Measurements from ENCODE around the gene FASN.

FASN gene

DNA sequence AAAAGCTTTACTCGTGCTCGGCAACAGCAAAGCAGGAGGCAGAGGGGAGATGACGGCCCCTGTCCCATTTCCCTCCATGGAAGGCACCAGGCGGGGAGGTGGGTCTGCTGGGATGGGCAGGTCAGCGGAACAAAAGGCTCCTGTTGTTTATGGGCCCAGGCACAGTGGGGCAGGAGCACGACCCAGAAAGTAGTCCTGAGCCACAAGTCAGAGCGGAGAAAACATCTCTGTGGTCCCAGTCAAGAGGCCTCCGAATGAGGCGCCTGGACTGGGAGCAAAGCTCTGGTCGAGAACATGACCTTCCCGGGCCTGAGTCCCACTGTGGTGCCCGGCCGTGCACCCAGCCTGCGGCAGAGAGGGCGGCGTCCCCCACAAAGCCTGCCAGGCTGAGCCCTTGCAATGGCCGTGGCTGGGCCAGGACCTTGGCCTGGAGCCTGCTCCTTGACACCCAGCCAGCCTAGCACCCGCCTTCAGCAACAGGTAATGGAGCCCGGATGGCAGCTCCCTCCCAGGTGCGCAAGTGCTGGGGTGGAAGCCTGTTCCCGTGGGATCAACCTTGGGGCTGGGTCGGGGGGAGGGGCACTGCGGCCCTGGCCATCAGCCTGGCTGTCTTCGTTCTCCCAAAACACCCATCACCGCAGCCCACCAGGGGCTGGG is 50.0 kb downstream of the FASN start:
- TF ChIP-seq, protein P1, sequence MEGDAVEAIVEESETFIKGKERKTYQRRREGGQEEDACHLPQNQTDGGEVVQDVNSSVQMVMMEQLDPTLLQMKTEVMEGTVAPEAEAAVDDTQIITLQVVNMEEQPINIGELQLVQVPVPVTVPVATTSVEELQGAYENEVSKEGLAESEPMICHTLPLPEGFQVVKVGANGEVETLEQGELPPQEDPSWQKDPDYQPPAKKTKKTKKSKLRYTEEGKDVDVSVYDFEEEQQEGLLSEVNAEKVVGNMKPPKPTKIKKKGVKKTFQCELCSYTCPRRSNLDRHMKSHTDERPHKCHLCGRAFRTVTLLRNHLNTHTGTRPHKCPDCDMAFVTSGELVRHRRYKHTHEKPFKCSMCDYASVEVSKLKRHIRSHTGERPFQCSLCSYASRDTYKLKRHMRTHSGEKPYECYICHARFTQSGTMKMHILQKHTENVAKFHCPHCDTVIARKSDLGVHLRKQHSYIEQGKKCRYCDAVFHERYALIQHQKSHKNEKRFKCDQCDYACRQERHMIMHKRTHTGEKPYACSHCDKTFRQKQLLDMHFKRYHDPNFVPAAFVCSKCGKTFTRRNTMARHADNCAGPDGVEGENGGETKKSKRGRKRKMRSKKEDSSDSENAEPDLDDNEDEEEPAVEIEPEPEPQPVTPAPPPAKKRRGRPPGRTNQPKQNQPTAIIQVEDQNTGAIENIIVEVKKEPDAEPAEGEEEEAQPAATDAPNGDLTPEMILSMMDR (IDR thresholded peaks at IDR 0.05): no peak
- TF ChIP-seq ZFX (IDR thresholded peaks at IDR 0.05; ENCODE audit: borderline replicate concordance): no peak
- H3K27ac ChIP-seq: no peak overlapping the region

DNA sequence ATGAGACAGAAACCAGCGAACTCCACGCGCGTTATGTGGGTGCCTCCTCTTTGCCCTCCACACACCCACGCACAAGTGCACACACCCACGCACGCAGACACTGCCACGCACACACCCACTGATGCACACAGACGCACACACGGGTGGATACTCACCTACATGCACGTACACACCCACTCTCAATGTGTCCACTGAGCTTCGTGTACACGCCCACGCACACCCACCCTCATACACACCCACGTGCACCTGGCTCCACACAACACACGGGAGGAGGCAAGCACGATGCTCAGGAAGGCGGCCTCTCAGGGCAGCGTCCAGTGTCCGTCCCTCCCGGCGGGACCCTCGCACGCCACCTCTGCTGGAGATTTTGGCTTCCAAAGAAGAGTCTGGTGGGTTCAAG is 50.7 kb downstream of the FASN start:
- no peak overlapping the region for H3K27ac ChIP-seq
- TF ChIP-seq, protein P1 (IDR thresholded peaks at IDR 0.05): no peak
- TF ChIP-seq ZFX (IDR thresholded peaks at IDR 0.05; ENCODE audit: borderline replicate concordance): no peak

DNA sequence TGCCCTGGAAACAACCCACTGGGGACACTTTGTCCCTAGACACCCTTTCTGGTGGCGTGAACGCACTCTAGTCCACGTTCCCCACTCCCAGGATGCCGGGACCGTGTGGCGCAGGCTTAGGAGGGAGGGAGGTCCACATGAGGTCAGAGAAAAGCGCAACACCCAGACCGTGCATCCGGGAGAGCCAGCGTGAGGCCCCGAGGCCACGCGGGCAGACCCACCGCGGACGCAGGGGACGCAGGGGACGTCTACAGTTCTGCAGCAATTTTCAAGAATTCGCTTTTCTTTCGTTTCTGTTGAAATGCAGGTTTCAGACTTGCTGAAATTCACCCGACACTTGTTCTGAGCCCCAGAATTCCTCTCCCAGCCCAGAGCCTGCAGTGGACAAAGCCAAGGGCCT is 51.1 kb downstream of the FASN start:
- H3K27ac ChIP-seq: no peak overlapping the region
- TF ChIP-seq, protein P1 (IDR thresholded peaks at IDR 0.05): no peak
- TF ChIP-seq ZFX (IDR thresholded peaks at IDR 0.05; ENCODE audit: borderline replicate concordance): no peak

DNA sequence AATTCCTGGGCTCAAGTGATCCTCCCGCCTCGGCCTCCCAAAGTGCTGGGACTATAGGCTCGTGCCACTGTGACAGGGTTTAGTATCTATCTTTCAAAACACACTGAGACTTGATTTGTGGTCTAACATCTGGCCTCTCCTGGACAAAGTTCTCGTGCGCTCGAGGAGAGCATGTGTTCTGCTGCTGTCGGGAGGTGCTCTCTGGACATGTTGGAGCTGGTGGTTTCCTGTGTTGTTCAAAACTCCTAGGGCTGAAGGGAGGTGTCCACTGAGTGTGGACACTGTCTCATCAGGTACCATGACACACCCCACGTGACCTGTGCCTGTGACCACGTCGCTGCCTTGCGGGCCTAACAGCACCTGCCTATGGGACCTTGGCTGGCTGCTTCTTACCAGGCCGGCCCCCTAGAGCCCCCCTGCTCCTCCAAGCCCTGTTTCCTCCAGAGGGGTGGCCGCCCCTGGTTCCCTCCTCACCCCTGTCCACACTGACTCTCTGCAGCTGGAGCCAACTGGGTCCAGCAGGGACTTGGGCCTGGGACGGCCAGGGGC is 52.0 kb downstream of the FASN start:
- H3K27ac ChIP-seq: no peak overlapping the region
- TF ChIP-seq, protein P1 (IDR thresholded peaks at IDR 0.05): no peak
- TF ChIP-seq ZFX (IDR thresholded peaks at IDR 0.05; ENCODE audit: borderline replicate concordance): no peak

DNA sequence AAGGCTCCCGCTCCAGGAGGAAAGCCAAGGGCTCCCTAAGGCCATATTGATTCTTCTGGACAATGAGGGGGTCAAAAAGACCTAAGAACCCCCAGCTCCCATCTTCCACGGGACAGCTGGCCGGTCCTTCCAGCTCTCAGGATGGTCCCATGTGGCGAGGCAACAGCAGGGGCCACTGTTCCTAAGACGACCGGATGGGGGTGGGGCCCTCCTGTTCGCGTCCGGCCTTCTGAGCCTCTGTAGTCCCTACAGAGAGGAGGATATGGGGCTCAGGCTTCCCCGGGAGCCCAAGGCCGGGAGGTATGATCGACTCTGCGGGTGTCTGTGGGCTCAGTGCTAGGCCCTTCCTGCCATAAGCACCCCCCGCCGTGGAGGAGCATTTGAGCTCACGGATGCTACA is 54.5 kb downstream of the FASN start:
- H3K27ac ChIP-seq: no peak overlapping the region
- no peak for TF ChIP-seq ZFX (IDR thresholded peaks at IDR 0.05; ENCODE audit: borderline replicate concordance)
- TF ChIP-seq, protein P1 (IDR thresholded peaks at IDR 0.05): no peak

DNA sequence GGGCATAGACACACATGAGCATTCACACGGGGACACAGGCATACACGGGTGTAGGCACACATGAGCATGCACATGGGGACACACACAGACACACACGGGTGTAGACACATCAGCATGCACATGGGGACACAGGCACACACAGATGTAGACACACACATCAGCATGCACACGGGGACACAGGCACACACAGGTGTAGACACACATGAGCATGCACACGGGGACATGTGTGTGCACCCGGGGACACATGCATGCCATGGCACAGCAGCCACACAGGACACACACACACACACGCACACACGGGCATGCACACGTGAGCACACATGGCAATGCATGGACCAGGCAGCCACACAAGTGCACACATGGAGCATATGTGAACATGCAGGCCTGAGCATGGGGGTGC is 55.4 kb downstream of the FASN start:
- no peak for TF ChIP-seq ZFX (IDR thresholded peaks at IDR 0.05; ENCODE audit: borderline replicate concordance)
- no peak overlapping the region for H3K27ac ChIP-seq

DNA sequence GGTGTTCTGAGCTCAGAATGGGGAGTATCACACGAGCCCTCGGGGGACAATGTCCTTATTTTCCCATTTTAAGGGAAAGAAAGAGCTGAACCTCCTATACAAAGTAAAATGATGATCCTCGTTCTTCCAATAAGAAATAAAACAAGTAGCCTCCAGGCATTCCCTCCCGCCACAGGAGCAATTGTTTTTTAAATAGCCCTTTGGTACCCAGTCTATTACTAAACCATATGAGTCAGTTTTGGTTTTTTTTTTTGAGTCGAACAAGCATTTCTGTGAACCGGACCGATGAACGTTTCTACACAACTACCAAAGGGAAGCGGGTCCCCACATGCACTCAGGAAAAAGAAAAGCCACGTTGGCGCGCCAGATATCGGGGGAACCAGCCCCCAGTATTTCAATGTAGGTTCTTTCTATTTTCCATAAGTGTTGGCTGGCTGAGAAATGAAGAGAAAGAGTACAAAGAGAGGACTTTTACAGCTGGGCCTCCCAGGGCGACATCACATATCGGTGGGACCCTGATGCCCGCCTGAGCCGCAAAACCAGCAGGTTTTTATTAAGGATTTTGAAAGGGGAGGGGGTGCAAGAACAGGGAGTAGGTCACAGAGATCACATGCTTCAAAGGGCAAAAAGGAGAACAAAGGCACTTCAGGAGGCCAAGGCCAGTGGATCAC is 56.8 kb downstream of the FASN start:
- no peak for TF ChIP-seq ZFX (IDR thresholded peaks at IDR 0.05; ENCODE audit: borderline replicate concordance)
- TF ChIP-seq, protein P1 (IDR thresholded peaks at IDR 0.05): no peak
- no peak overlapping the region for H3K27ac ChIP-seq
